ENCODE measurements around the gene TEF. TPM values are rescaled to one million over a fixed set of nuclear protein-coding genes. Genes with fewer than 3 reads are reported as not detected.

TEF gene
- total RNA-seq, 1 donor from 2014 or later: 29.7 TPM

GRCh38 chr22:41364955-41365354 is 16.8 kb upstream of the TEF start:
- intact Hi-C loops (cut with DNase I): no loop called here
- Histone ChIP-seq H3K27me3 (ENCODE audit: low read depth) (no peaks in the 10 kb centered on the region), H3K36me3 (no peaks in the 10 kb centered on the region), H3K4me3 (no peak overlapping the region), H3K9me3 (no peaks in the 10 kb centered on the region), H3K4me1 (peaks cover 35% of the 10 kb centered on the region), H3K27ac (peak overlapping the region; percentile 36)
- DNase-seq (no peak), ATAC-seq (no peak)
- no peak for TF ChIP-seq CTCF (IDR thresholded peaks at IDR 0.05)

GRCh38 chr22:41365425-41365824 is 16.3 kb upstream of the TEF start:
- peaks cover 38% of the 10 kb centered on the region for H3K4me1 ChIP-seq
- no peak for ATAC-seq
- H3K9me3 ChIP-seq: no peaks in the 10 kb centered on the region
- no peak overlapping the region for H3K27ac ChIP-seq
- DNase-seq: no peak
- no peaks in the 10 kb centered on the region for H3K27me3 ChIP-seq (ENCODE audit: low read depth)
- intact Hi-C loops (cut with DNase I): no loop called here
- H3K4me3 ChIP-seq: no peak overlapping the region
- no peaks in the 10 kb centered on the region for H3K36me3 ChIP-seq
- TF ChIP-seq CTCF (IDR thresholded peaks at IDR 0.05): no peak

GRCh38 chr22:41366323-41367029 is 15.3 kb upstream of the TEF start:
- H3K36me3 ChIP-seq: no peaks in the 10 kb centered on the region
- H3K4me3 ChIP-seq: peak overlapping the region; percentile 70
- H3K27ac ChIP-seq: peak overlapping the region; percentile 86
- DNase-seq: no peak
- H3K27me3 ChIP-seq (ENCODE audit: low read depth): no peaks in the 10 kb centered on the region
- H3K9me3 ChIP-seq: no peaks in the 10 kb centered on the region
- intact Hi-C loops (cut with DNase I): no loop called here
- peaks cover 43% of the 10 kb centered on the region for H3K4me1 ChIP-seq
- ATAC-seq: no peak
- TF ChIP-seq CTCF (IDR thresholded peaks at IDR 0.05): no peak

- DNase-seq: peak; percentile 97
- intact Hi-C loops (cut with DNase I): no loop called here
- H3K4me1 ChIP-seq: peaks cover 43% of the 10 kb centered on the region
Observed at GRCh38 chr22:41367039-41367679, 14.6 kb upstream of the TEF start.

More at GRCh38 chr22:41367039-41367679, 14.6 kb upstream of the TEF start:
- H3K36me3 ChIP-seq: no peaks in the 10 kb centered on the region
- peak; percentile 39 for TF ChIP-seq CTCF (IDR thresholded peaks at IDR 0.05)
- H3K27ac ChIP-seq: peak overlapping the region; percentile 86
- no peaks in the 10 kb centered on the region for H3K9me3 ChIP-seq
- H3K27me3 ChIP-seq (ENCODE audit: low read depth): no peaks in the 10 kb centered on the region
- peak overlapping the region; percentile 70 for H3K4me3 ChIP-seq
- peak; percentile 92 to 95 for ATAC-seq
